GM12878 (cell line): ENCODE data around the gene LTA. TPM values are rescaled to one million over a fixed set of nuclear protein-coding genes. Genes with fewer than 3 reads are reported as not detected.

ENCODE experiments used
- ATAC-seq: fragments of 200-7000 bp; cut with Tn5 transposase; 3 replicates; pipeline ENCODE4 v1.9.1; 2020; ENCODE audit warnings: mild to moderate bottlenecking, moderate library complexity
- BruUV-seq: library from RNA; stranded (reverse); fragments of 400-500 nt; replicated peaks from 2 replicates; lab custom pipeline; 2021; lab: Mats Ljungman, UMichigan
- CTCF ChIA-PET: fragments of 300-600 bp; sonication (Branson Sonifier 250); formaldehyde crosslinking; extraction: SDS; loops from one replicate; lab custom pipeline; 2021; ENCODE audit warnings: inconsistent platforms; lab: Yijun Ruan, JAX
- POLR2A ChIA-PET: fragments of 350-600 bp; formaldehyde crosslinking; extraction: SDS; loops from one replicate; lab custom pipeline; 2021; ENCODE audit warnings: inconsistent platforms; lab: Charles Lee
- RAD21 ChIA-PET: fragments of 300-600 bp; sonication (Branson Sonifier 250); formaldehyde crosslinking; loops from one replicate; lab custom pipeline; 2023; ENCODE audit warnings: antibody characterized with exemption; ENCODE audit not compliant: unreplicated experiment; lab: Charles Lee
- SMC1A ChIA-PET: fragments of 300-600 bp; sonication (Branson Sonifier 250); formaldehyde crosslinking; loops from one replicate; lab custom pipeline; 2023; ENCODE audit not compliant: unreplicated experiment, uncharacterized antibody; lab: Charles Lee
- DNase-seq: peaks from one replicate; pipeline ENCODE4 v3.0.0-alpha.2; 2011; ENCODE audit warnings: low read depth, low spot score
- FAIRE-seq: peaks from 3 replicates; lab custom pipeline; 2011; peaks lifted over from hg19 to GRCh38; lab: Jason Lieb, UNC
- H2AFZ ChIP-seq: 2 replicates; pipeline ENCODE4 v1.6.0; 2011; ENCODE audit warnings: low read depth, low read length, control low read depth; ENCODE audit not compliant: control insufficient read depth
- H3K27ac ChIP-seq: 2 replicates; pipeline ENCODE4 v1.5.1; 2011; ENCODE audit warnings: control low read depth; ENCODE audit not compliant: control insufficient read depth, insufficient read depth
- H3K27me3 ChIP-seq, 2 experiments: replicated peaks in 1 of 2; 2 replicates each; pipeline versions ENCODE4 v1.6.0 to v1.6.1; 2011; ENCODE audit warnings: low read length in 1 of 2; ENCODE audit not compliant: control insufficient read depth in 2 of 2, insufficient read depth in 2 of 2
- H3K36me3 ChIP-seq, 2 experiments: 2 replicates each; pipeline ENCODE4 v1.5.1; 2011; ENCODE audit warnings: low read length in 1 of 2; ENCODE audit not compliant: control insufficient read depth in 2 of 2, insufficient read depth in 2 of 2
- H3K4me1 ChIP-seq: 2 replicates; pipeline ENCODE4 v1.6.1; 2011; ENCODE audit warnings: mild to moderate bottlenecking, low read length, moderate library complexity, mixed read lengths; ENCODE audit not compliant: control insufficient read depth, insufficient read depth
- H3K4me2 ChIP-seq: 2 replicates; pipeline ENCODE4 v1.6.0; 2011; ENCODE audit warnings: control low read depth; ENCODE audit not compliant: control insufficient read depth, insufficient read depth
- H3K4me3 ChIP-seq: fragments of 200-600 bp; sonication (generic); 2 replicates; pipeline ENCODE4 v1.5.1; 2016
- H3K79me2 ChIP-seq: 2 replicates; pipeline ENCODE4 v1.6.0; 2011; ENCODE audit warnings: low read length; ENCODE audit not compliant: control insufficient read depth, insufficient read depth
- H3K9ac ChIP-seq: 2 replicates; pipeline ENCODE4 v1.8.0; 2011; ENCODE audit warnings: low read length, control low read depth, mixed read lengths; ENCODE audit not compliant: control insufficient read depth, insufficient read depth
- H3K9me3 ChIP-seq: replicated peaks from 3 replicates; pipeline ENCODE4 v1.5.1; 2011; ENCODE audit warnings: mild to moderate bottlenecking, low read length; ENCODE audit not compliant: control insufficient read depth, insufficient read depth
- H4K20me1 ChIP-seq: 2 replicates; pipeline ENCODE4 v1.6.0; 2011; ENCODE audit not compliant: control insufficient read depth, insufficient read depth
- BCLAF1 ChIP-seq: fragments of 450-650 bp; IDR thresholded peaks from 2 replicates; pipeline ENCODE4 v1.6.1; 2017; ENCODE audit warnings: antibody characterized with exemption, mild to moderate bottlenecking, moderate library complexity
- CHD2 ChIP-seq: IDR thresholded peaks from 2 replicates; pipeline ENCODE4 v1.6.1; 2011; ENCODE audit warnings: low read depth, low read length, improper control_type of control experiment, borderline replicate concordance
- EGR1 ChIP-seq, 2 experiments: IDR thresholded peaks; 1 replicate in 1 of 2; 2 replicates in 1 of 2; pipeline ENCODE4 v1.6.1; 2011 to 2012; ENCODE audit warnings: low read depth in 2 of 2, low read length in 2 of 2, borderline replicate concordance in 1 of 2, mild to moderate bottlenecking in 1 of 2, moderate library complexity in 1 of 2
- NR2C1 ChIP-seq: fragments of 450-650 bp; IDR thresholded peaks from 2 replicates; pipeline ENCODE4 v1.6.1; 2017; ENCODE audit warnings: antibody characterized with exemption, mild to moderate bottlenecking, moderate library complexity
- PAX5 ChIP-seq: IDR thresholded peaks from 2 replicates; pipeline ENCODE4 v1.6.1; 2011; ENCODE audit warnings: low read depth, low read length, borderline replicate concordance
- RBBP5 ChIP-seq: fragments of 200-600 bp; sonication (generic); conservative IDR thresholded peaks from 2 replicates; pipeline ENCODE4 v1.6.1; 2016
- REST ChIP-seq: IDR thresholded peaks from 2 replicates; pipeline ENCODE4 v1.6.1; 2012; ENCODE audit warnings: mild to moderate bottlenecking, low read depth, low read length
- TCF3 ChIP-seq: IDR thresholded peaks from 2 replicates; pipeline ENCODE4 v1.6.1; 2012; ENCODE audit warnings: low read depth, mild to moderate bottlenecking, low read length, borderline replicate concordance; ENCODE audit not compliant: insufficient read depth
- ZBTB11 ChIP-seq: fragments of 450-650 bp; formaldehyde crosslinking; IDR thresholded peaks from 2 replicates; pipeline ENCODE4 v1.5.0; 2022; ENCODE audit warnings: mild to moderate bottlenecking, missing genetic modification characterization
- WGBS: methylation state at CpG from one replicate; pipeline ENCODE4 v1.1.6; 2016; ENCODE audit warnings: low lambda C conversion rate; ENCODE audit not compliant: insufficient replicate concordance, insufficient coverage; ENCODE audit errors: missing lambda C conversion rate; 5-methylcytosine and 5-hydroxymethylcytosine counted together
- in situ Hi-C: fragments of 300-500 bp; cut with MboI; formaldehyde crosslinking; loops from 9 replicates; pipeline ENCODE4 v1.14.3; 2018; ENCODE audit warnings: mixed read lengths
- intact Hi-C: fragments of 100-400 bp; cut with micrococcal nuclease; formaldehyde crosslinking; loops from one replicate; pipeline ENCODE4 v1.14.2; 2022; ENCODE audit not compliant: unreplicated experiment
- polyA plus RNA-seq, 11 experiments: library from polyadenylated mRNA; depleted of rRNA in 4 of 11; unstranded in 6 of 11; stranded (reverse) in 5 of 11; fragments of >200 nt; fragmentation: Nextera tagmentation in 4 of 11; fragmentation: Illumina TruSeq in 1 of 11; extraction: Ambion mirVana in 4 of 11; extraction: Trizol in 1 of 11; gene quantifications; 1 replicate in 1 of 11; 2 replicates in 10 of 11; pipeline versions ENCODE4 v1.2.1 to v1.2.3, GENCODE V29; 2011 to 2016; ENCODE audit warnings: inconsistent platforms in 2 of 11, missing spikeins in 2 of 11, low read depth in 1 of 11
- total RNA-seq, 4 experiments: library from RNA; depleted of rRNA in 3 of 4; stranded (reverse); fragments of >200 nt in 3 of 4; fragmentation: Illumina TruSeq in 1 of 4; extraction: Trizol in 1 of 4; gene quantifications; 2 replicates each; pipeline versions ENCODE4 v1.2.1 to v1.2.3, GENCODE V29; 2013 to 2021

Gene LTA
- total and polyA plus RNA-seq, 10 of the 15 experiments (the other 5 are each of a cell fraction or from before 2014, with no cell fraction given): 27.5 to 100 (median 75.1) TPM

- no peak for ATAC-seq
- DNase-seq: no peak
- FAIRE-seq: no peak
- SMC1A ChIA-PET: no interaction called here
- Histone ChIP-seq H3K4me2 (0 out of 2 replicates have a peak overlapping the region, but pooled peaks have one; percentile 28), H3K9ac (no peak overlapping the region), H3K4me1 (no peaks in the 10 kb centered on the region), H3K9me3 (no peaks in the 10 kb centered on the region), H2AFZ (no peak overlapping the region), H4K20me1 (peaks cover 10% of the 10 kb centered on the region), H3K4me3 (no peak overlapping the region; the same call in 1 of the 2 replicates), H3K27ac (no peak overlapping the region), H3K36me3 (peaks cover 41 to 64% of the 10 kb centered on the region in 2 experiments), H3K79me2 (peaks cover 62% of the 10 kb centered on the region), H3K27me3 (no peaks in the 10 kb centered on the region)
- no TSS peak for BruUV-seq
- intact Hi-C loops: no loop called here
- 81% methylated on average over 2 of the region's 2 CpGs for WGBS
- POLR2A ChIA-PET: no interaction called here
- in situ Hi-C loops: no loop called here
- RAD21 ChIA-PET: no interaction called here
- CTCF ChIA-PET: interaction anchor here (1.6 kb wide), 1 partner anchor 63 kb away, joined by 6 read pairs; no protein-coding TSS in a partner anchor
- TF ChIP-seq EGR1 (IDR thresholded peaks at IDR 0.05; ENCODE audit: borderline replicate concordance in 1 of 2, low read depth in 2 of 2, low read length in 2 of 2) (no peak), REST (no peak), BCLAF1 (no peak), NR2C1 (no peak), PAX5 (no peak), CHD2 (no peak), ZBTB11 (CRISPR knock-in tag) (no peak), TCF3 (no peak), RBBP5 (no peak)
Measured at GRCh38 chr6:31535538-31536324, 36.4 kb upstream of the LTA start.
